Mesenteric fat pad (tissue), 1 donor: ENCODE data around the gene TBK1. TPM values are rescaled to one million over a fixed set of nuclear protein-coding genes. Genes with fewer than 3 reads are reported as not detected.

ENCODE experiments used
- DNase-seq: peaks from one replicate; pipeline ENCODE4 v3.0.0-alpha.2; 2020; ENCODE audit warnings: low spot score
- total RNA-seq: library from RNA; stranded (reverse); fragmentation: NEBNext Ultra II Directional; extraction: Animal tissue kit (Norgen Biotek cat#: 25700); gene quantifications from one replicate; pipeline ENCODE4 v1.2.1, GENCODE V29; 2021
- donor health status: DM: yes; HTN: yes; CAD: no.

TBK1 gene
- total RNA-seq, 1 donor from 2014 or later, result 23.4 TPM

DNA sequence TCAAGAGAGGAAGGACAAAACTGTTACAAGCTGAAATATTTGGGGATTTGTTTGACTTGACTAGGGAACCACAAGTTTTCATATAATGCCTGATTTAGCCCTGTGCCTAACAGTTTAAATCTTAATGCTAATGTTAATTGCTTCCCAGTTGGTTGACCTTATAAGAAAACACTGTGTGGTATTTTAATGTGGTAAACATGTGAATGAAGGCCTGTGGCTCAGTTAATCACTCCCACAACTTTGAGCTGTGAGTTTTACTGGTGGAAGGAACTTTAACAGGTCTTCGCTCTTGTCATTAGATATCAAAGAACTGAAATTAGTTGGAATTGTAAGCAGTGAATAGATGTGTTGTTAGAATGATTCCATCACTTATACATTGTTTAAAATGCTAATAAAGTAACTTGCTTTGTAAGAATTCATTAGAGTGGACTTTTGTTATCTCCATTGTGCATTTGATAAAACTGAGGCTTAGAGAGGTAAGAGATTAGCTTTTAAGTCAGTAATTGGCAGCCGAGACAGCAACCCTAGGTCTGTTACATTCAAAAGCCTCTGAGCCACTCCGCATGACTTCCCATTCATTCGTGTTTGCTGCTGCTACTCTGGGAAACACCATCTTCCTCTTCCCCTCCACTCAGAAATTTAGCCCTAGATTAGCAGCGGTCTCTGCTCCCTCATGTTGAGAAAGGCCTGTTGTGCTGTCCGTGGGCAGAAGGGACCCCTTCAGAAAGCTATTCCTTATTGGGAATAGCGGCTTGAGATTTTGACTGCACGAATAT, 1.0 kb upstream of the TBK1 start:
- DNase-seq, result no peak

DNA sequence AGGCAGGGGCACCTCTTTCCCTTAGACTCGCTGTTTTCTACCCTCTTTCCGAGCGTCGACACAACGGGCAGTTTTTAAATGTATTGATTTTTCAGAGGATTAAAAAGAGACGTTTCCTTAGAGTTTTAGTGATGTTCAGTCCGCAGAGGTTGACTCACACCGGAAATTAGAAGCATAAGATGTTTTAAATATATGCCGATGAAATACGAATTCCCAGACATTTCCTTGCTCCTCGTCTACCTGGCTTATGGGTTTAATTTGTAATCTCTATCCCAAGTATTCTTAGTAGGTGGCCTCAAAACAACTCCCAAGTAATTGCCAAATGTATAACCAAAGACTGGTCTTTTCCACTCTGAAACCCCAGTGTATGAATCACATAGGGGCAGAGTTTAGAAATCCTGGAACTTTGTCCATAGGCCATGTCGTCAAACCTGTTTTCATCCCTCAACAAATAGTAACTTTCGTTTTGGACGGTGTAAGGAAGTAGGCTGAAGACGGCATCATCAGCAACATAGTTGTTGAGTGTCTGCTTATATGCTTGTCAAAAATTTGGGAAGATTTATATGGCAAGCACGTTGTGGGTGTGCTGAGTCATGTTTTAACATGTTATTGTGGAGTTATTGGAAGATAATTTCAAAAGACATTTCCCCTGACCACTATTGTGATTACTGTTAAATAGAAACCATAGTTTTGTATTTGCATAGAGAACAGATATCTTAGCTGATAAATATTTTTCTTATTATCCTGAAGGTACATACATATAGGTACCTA, 824 bp downstream of the TBK1 start:
- no peak for DNase-seq

DNA sequence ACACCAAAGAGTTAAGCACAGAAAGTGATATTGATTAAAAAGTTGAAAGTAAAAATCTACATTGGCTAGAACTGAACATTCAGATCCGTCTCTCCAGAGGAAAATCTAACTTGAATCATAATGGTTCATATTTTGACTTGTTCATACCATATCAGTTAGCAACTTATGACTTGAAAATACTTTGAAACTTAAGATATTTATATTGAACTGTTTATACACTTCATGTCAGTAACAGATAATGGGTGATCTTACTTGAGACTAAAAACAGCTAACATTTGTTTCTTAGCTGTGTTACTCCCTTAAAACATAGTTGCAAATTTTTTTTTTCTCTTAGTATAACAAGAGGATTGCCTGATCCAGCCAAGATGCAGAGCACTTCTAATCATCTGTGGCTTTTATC, 3.6 kb downstream of the TBK1 start:
- DNase-seq, result no peak

DNA sequence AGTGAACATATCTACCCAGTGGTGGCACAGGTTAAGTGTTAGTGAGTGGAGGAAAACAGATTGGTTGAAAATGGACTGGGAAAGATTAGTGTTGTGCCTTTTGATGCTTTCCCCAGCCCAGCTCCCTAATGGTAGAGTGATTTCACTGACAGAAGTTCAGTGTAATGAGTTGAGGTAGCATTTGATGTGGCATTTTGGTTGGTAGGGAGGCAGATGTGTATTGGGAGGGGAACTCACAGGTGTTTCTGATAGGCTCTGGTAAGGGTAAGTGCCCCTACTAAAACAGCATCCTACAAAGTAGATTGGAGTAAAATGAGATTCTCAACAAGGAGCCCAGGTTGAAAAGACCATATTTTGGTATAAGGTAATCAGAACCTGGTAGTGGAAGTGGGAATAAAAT, 4.2 kb downstream of the TBK1 start:
- DNase-seq, result no peak

DNA sequence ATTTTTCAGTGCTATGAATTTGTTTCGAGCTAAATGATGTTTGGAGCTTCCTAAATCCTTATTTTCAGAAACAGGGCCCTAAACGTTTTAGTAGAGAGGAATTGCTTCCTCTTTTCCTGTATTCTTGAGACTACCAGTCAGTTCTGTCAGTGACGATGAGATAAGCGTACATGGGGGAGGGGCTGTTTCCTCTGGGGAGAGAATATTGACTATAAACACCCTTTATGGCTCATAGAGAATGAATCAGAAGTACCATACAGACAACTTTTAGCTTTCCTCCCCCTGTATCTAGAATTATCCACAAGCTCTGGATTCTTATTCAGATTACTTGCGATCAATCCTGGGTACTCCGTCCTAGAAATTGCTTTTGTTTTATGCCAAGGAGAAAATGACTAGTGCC, 5.1 kb downstream of the TBK1 start:
- no peak for DNase-seq

DNA sequence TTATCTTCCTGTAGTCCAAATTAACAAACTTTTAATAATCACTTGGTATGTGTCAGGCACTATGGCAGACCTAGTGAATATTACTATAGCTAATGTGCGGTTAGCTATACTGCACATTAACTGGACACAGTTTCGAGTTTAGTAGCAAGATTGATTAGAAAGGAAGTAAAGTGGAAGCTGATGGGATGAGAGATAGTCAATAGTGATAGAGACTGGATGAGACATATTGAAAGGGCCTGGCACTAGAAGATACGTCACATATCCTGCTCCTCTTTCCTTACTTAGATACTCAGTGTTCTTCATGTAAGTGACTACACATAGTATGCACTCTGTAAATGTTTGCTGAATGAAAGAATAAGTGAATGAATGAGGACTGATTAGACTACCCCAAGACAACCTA, 5.5 kb downstream of the TBK1 start:
- no peak for DNase-seq

DNA sequence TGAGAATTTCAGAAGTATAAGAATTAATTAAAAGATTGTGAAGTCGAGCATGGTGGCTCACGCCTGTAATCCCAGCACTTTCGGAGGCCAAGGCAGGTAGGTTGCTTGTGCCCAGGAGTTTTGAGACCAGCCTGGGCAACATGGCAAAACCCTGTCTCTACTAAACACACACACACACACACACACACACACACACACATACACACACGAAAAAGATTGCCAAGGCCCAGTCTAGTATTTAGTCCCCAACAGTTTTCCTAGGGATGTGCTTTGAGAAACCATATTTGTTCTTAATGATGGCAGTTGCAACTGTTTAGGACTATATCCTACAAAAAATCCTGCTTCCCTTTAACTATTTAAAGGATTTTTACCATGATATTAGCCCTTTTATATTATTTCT, 6.0 kb downstream of the TBK1 start:
- DNase-seq, result no peak

DNA sequence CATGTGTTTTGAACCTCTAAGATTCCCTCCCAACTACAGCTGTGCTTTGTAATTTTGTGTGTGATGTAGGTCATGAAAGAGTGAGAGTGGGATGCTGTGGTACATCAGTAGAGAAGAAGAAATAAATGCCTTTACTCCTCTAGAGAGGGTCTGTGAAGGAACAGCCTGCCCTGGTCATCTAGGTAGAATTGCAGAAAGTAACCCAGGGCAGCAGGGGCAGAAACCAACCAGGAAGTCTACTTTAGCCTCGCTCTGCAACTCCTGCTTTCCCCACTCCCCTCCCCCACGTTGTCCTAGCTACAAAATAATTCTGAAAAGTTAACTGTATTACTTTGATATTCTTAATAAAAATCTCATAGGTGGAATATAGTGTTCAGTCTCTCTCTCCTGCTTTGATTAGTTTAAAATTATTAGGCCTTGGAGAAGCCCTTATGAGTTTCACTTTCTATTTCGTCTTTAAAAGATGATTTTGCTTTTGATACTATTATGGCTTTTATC, 7.5 kb downstream of the TBK1 start:
- no peak for DNase-seq

DNA sequence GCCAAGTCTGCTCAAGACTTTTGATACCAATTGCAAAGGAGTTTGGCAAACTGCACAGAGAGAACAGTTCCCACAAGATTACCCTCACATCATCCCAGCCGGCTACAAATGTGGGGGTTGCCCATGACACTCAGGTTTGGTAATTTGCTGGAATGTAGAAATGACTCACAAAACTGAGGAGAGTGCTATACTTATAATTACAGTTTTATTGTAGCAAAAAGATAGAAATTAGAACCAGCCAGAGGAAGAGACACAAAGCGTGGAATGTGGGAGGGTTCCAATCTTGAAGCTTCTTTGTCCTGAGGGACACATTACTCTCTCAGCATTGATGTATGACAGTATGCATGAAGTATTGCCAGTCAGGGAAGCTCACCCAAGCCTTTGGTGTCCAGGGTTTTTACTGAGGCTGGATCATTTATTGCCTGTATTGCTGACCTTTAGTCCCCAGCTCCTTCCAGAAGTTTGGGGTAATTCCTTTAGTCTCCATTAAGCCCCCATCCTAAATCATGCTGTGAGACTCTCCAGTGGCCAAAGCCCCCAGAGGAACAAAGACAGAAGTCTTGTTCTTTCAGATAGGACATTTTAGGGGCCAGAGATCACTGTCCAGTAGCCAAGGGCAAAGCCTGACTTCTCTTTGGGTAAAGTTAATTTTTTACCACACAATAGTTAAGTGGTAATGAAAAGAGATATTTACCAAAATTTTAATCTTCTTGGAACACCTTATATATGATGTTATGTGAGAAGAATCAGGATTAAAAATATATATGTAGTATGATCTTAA, 9.9 kb downstream of the TBK1 start:
- no peak for DNase-seq

DNA sequence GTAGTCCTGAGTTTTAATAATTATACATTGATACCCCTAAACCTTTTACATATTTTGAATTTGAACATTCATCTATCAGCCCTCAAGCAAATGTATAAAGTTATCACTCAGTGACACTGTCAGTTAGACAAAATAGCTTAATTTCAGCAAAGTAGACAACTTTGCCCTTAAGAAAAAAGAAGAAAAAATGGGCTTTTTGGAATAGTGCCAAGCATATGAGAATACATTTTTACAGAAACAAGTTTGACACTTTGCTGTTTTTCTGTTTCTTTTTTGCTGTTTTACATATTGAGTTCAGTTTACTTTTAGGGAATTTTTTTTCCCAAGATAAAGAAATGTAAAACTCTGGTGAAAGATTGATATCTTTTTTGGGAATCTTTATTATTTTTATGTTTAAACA, 14.3 kb downstream of the TBK1 start:
- no peak for DNase-seq

DNA sequence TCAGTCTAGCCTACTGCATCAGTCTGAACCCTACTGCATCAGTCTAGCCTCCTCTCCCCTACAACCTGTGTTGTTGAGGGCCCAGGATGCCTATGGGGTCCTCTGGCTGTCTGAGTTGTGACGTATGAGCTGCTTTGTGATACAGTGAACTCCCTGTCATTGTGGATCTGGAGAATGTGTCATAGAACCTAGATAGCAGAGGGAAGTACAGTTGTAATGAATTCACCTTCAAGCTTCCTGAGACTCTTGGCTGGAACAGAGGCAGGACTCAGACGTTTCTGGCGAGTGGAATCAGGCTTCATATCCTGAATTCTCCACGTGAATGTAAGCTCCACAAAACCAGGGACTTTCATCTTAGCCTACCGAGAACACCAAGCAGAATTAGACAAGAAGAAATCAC, 17.0 kb downstream of the TBK1 start:
- DNase-seq, result no peak

DNA sequence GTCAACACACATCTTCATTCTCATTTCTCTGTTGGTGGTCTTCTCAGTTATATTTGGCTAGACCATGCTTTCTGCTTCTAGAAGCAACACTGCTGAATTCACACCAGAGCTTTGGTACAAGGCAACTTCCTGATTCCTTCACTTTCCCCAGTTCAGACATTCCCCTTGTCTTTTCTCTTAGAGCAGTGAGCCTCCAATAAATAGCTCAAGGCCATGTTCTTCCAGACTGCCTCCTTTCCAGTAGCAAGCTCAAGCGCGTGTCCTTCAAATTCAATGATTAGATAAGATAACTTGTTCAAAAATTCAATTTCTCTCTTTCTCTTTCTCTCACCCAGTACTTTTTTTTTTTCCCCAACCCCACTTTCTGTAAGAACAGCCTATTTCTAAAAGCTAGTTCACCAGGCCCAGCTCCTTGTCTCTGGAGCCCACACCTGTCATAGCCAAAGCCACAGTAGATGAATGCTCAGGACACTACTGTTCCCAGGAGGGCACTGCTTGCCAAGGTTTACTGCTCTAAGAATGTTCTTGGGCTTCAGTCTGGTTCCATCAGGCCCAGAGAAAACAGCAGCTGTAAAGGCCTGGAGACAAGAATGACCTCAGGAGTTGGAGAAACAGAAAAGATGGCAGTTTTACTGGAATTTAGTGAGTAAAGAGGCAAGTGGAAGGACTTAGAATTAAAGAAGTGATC, 17.7 kb downstream of the TBK1 start:
- no peak for DNase-seq

DNA sequence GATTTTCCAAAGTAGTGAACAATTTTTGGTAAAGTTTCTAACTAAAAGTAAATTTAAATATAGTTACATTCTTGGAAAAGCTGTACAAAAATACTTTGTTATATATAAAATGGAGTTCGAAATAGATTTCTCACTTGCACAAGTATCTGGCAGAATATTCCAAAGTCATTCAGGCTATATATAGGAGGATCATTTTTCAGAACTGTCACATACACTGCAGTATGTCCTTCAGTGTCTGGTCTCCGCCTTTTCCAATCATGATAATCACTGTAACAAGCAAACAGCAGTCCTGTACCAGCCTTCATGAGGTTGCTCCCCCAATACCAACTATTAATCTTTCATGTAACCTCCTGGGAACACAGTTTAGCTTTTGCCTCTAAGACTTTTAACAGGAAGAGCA, 18.6 kb downstream of the TBK1 start:
- no peak for DNase-seq

DNA sequence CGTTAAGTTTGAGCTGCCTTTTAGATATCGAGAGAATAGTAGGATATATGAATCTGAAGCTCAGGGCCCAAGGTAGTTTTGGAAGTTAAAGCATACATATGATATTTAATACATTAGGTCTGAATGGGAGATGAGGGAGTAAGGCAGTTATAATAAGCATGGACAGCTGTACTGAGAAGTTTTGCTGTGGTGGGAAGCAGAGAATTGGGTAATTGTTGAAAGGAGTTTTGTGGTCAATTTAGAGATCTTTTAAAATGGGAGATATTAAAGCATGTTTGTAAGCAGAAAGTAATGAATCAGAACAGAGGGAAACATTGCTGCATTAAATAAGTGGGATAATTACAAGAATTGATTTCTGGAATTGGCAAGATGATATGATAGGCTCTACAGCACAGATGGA, 21.3 kb downstream of the TBK1 start:
- DNase-seq, result no peak

DNA sequence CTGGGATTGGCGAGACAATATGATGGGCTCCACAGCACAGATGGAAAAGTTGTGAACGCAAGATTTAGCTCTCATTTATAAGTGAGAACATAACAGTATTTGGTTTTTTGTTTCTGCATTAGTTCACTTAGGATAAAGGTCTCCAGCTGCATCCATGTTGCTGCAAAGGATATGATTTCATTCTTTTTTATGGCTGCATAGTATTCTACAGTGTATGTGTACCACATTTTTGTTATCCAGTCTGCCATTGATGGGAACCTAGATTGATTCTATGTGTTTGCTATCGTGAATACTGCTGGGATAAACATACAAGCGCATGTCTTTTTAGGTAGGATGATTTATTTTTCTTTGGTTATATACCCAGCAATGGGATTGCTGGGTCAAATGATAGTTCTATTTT, 23.6 kb downstream of the TBK1 start:
- DNase-seq, result no peak

DNA sequence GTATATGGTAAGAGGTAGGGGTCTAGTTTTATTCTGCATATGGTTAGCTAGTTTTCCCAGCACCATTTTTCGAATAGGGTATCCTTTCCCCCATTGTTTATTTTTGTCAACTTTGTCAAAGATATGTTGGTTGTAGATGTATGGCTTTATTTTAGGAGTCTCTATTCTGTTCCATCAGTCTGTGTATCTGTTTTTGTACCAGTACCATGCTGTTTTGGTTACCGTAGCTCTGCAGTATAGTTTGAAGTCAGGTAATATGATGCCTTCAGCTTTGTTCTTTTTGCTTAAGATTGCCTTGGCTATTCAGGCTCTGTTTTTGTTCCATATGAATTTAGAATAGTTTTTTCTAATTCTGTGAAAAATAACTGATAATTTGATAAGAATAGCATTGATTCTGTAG, 24.9 kb downstream of the TBK1 start:
- DNase-seq, result no peak

DNA sequence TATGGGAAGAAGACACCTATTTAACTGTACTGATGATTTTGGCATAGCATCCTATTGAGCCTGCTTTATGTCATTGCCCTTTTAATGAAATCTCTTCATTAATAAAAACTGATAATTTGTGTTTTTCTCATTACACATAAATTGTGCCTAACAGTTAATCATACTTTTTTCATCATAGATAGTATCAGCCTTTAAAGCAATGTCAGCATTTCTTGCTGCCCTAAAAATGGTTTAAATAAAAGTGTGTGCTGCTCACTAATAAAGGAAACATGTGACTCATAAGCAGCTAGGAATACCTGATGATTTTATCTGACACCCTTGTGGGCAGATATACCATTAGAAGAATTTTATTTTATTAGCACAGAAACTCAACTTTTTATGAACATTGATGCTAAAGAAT, 26.7 kb downstream of the TBK1 start:
- DNase-seq, result no peak

DNA sequence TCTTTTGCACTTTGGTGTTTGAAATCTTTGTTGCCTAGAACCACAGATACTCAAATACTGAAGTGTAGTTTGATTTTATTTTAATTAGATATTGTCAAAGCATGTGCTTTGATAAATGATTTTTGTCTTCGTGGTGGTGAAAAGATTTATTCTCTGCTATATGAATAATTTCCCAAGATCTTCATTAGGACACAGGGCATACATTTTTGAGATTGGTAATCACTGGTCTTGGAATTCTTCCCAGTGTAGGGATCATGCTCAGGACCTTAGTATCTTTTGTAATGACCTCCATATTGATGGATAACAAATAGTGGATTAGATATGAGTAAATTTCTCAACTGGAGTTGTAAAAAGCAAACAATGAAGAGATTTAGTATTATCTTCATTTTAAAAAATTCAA, 28.2 kb downstream of the TBK1 start:
- DNase-seq, result no peak

DNA sequence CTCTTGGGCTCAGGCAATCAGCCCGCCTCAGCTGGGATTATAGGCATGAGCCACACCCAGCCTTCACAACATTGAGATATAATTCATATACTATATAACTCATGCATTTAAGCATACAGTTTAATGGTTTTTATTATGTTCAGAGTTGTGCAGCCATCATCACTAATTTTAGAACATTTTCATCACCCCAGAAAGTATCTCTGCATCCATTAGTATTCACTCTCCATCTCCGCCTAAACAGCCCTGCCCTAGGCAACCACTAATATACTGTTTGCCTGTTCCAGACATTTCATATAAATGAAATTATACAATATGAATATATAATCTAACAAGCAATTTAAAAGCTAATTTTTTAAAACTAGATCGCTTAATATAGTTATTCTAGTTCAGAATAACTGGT, 34.7 kb downstream of the TBK1 start:
- no peak for DNase-seq

DNA sequence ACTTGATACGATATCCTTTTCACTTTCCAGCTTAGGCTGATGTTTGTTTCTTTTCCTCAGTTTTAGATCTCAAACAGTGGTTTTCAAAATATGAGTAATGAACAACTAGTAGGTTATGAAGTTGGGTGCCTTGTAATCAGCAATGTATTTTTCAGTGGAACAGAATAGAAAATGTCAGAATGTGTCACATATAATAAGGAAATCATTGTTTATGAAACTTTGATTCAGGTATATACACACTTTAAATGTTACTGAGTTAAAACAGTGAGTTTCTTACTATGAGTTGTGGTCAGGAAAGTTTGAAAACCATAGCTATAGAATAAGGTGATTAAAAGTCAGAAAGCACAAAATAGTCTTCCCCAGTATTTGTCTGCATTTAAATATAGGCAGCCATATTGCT, 39.8 kb downstream of the TBK1 start:
- no peak for DNase-seq

DNA sequence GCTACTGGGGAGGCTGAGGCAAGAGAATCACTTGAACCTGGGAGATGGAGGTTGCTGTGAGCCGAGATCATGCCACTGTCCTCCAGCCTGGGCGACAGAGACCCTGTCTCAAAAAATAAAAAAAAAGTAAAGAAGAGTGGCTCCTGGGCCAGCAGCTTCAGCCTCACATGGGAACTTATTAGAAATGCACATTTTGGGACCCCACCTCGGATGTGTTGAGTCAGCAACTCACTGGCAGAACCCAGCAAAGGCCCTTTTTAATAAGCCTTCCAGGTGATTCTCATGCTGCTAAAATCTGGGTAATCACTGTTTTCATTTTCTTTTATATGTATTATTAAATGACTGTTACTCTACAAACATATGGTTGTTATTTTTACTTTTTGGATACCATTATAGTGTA, 41.6 kb downstream of the TBK1 start:
- no peak for DNase-seq
